HepG2 (cell line): Measurements from ENCODE around the gene CSPG5. TPM values are rescaled to one million over a fixed set of nuclear protein-coding genes. Genes with fewer than 3 reads are reported as not detected.
A peak's percentile ranks its signal among the peaks of the same experiment; 100 is the strongest.

Experiments used
- ATAC-seq: fragments of 200-7000 bp; cut with Tn5 transposase; 3 replicates; pipeline ENCODE4 v1.9.1; 2020; ENCODE audit warnings: mild to moderate bottlenecking, moderate library complexity
- BruUV-seq: library from RNA; stranded (reverse); fragments of 400-500 nt; replicated peaks from 2 replicates; lab custom pipeline; 2021; lab: Mats Ljungman, UMichigan
- CTCF ChIA-PET: fragments of 300-600 bp; formaldehyde crosslinking; extraction: SDS; loops from one replicate; lab custom pipeline; 2021; ENCODE audit warnings: low total read pairs, inconsistent platforms, low intra/inter-chr PET ratio; lab: Yijun Ruan, JAX
- POLR2A ChIA-PET: fragments of 350-600 bp; sonication (Branson Sonifier 250); formaldehyde crosslinking; loops from one replicate; lab custom pipeline; 2020; ENCODE audit warnings: antibody characterized with exemption, inconsistent platforms; lab: Yijun Ruan, JAX
- DNase-seq: peaks from one replicate; pipeline ENCODE4 v3.0.0-alpha.2; 2015; ENCODE audit warnings: low spot score
- FAIRE-seq: peaks from 3 replicates; lab custom pipeline; 2011; peaks lifted over from hg19 to GRCh38; lab: Jason Lieb, UNC
- H2AFZ ChIP-seq: one replicate; pipeline ENCODE4 v1.6.1; 2011; ENCODE audit warnings: low read length, inconsistent platforms
- H3K27ac ChIP-seq: fragments of 300-600 bp; 3 replicates; pipeline ENCODE4 v1.8.0; 2011; ENCODE audit warnings: mixed run types, mild to moderate bottlenecking, mixed read lengths, low read length, inconsistent platforms; ENCODE audit not compliant: insufficient read depth; ENCODE audit errors: extremely low read length
- H3K27me3 ChIP-seq, 2 experiments: fragments of 200-600 bp in 1 of 2; 2 replicates in 1 of 2; 3 replicates in 1 of 2; pipeline versions ENCODE4 v1.6.0 to v1.8.0; 2011; ENCODE audit warnings: low read length in 2 of 2, mild to moderate bottlenecking in 2 of 2, moderate library complexity in 2 of 2, inconsistent platforms in 1 of 2; ENCODE audit not compliant: insufficient read depth in 2 of 2, control insufficient read depth in 1 of 2
- H3K36me3 ChIP-seq, 2 experiments: fragments of 200-600 bp in 1 of 2; replicated peaks in 1 of 2; 2 replicates in 1 of 2; 3 replicates in 1 of 2; pipeline versions ENCODE4 v1.5.1 to v1.8.0; 2011; ENCODE audit warnings: low read length in 2 of 2, inconsistent platforms in 1 of 2; ENCODE audit not compliant: insufficient read depth in 2 of 2, control insufficient read depth in 1 of 2
- H3K4me1 ChIP-seq: 2 replicates; pipeline ENCODE4 v1.5.1; 2012; ENCODE audit warnings: low read length, inconsistent platforms; ENCODE audit not compliant: insufficient read depth
- H3K4me2 ChIP-seq: 2 replicates; pipeline ENCODE4 v1.6.0; 2011; ENCODE audit warnings: low read depth, low read length, inconsistent platforms
- H3K4me3 ChIP-seq, 3 experiments: fragments of 200-600 bp in 1 of 3; sonication (generic), shearing (Covaris generic) in 1 of 3; replicated peaks in 1 of 3; 2 replicates each; pipeline ENCODE4 v1.5.1; 2011 to 2016; ENCODE audit warnings: low read length in 3 of 3, inconsistent platforms in 2 of 3, low read depth in 2 of 3, mild to moderate bottlenecking in 2 of 3, control low read depth in 1 of 3, mixed read lengths in 1 of 3; ENCODE audit not compliant: insufficient read depth in 1 of 3
- H3K79me2 ChIP-seq: one replicate; pipeline ENCODE4 v1.6.1; 2011; ENCODE audit warnings: low read length, inconsistent platforms; ENCODE audit not compliant: insufficient read depth
- H3K9ac ChIP-seq: 2 replicates; pipeline ENCODE4 v1.6.0; 2011; ENCODE audit warnings: mild to moderate bottlenecking, low read depth, low read length, inconsistent platforms; ENCODE audit not compliant: insufficient read depth
- H3K9me3 ChIP-seq: 2 replicates; pipeline ENCODE4 v1.5.1; 2012; ENCODE audit warnings: mild to moderate bottlenecking, low read length
- H4K20me1 ChIP-seq: 2 replicates; pipeline ENCODE4 v1.6.0; 2011; ENCODE audit warnings: inconsistent platforms, mild to moderate bottlenecking, low read length, moderate library complexity; ENCODE audit not compliant: insufficient read depth
- FOSL2 ChIP-seq: sonication (generic); formaldehyde crosslinking; IDR thresholded peaks from 2 replicates; pipeline ENCODE4 v1.4.0; 2020; ENCODE audit warnings: missing genetic modification reagents
- FOXA1 ChIP-seq, 2 experiments: fragments of 450-650 bp in 1 of 2; sonication (generic) in 1 of 2; formaldehyde crosslinking in 1 of 2; IDR thresholded peaks; 2 replicates each; pipeline versions ENCODE4 v1.4.0 to v1.6.1; 2016 to 2020; ENCODE audit warnings: missing genetic modification reagents in 1 of 2
- KDM5B ChIP-seq: sonication (generic); formaldehyde crosslinking; IDR thresholded peaks from 2 replicates; pipeline ENCODE4 v1.4.0; 2020; ENCODE audit warnings: missing genetic modification reagents, mild to moderate bottlenecking, borderline replicate concordance
- MAF1 ChIP-seq: sonication (generic); formaldehyde crosslinking; IDR thresholded peaks from 2 replicates; pipeline ENCODE4 v1.5.0; 2020; ENCODE audit warnings: missing genetic modification reagents, borderline replicate concordance
- MEF2D ChIP-seq: sonication (generic); formaldehyde crosslinking; IDR thresholded peaks from 2 replicates; pipeline ENCODE4 v1.5.1; 2020; ENCODE audit warnings: mild to moderate bottlenecking, missing genetic modification reagents
- SIX4 ChIP-seq: sonication (generic); formaldehyde crosslinking; IDR thresholded peaks from 2 replicates; pipeline ENCODE4 v1.4.0; 2020; ENCODE audit warnings: missing genetic modification reagents
- SP1 ChIP-seq, 2 experiments: fragments of 450-650 bp in 1 of 2; sonication (generic) in 1 of 2; formaldehyde crosslinking in 1 of 2; IDR thresholded peaks; 2 replicates each; pipeline versions ENCODE4 v1.4.0 to v1.6.1; 2016 to 2020; ENCODE audit warnings: missing genetic modification reagents in 1 of 2
- ZBTB8A ChIP-seq: sonication (generic); formaldehyde crosslinking; IDR thresholded peaks from 2 replicates; pipeline ENCODE4 v1.4.0; 2020; ENCODE audit warnings: mild to moderate bottlenecking, low read depth, missing genetic modification reagents, borderline replicate concordance
- ZNF234 ChIP-seq: sonication (generic); formaldehyde crosslinking; conservative IDR thresholded peaks from 2 replicates; pipeline ENCODE4 v1.5.1; 2020; ENCODE audit warnings: mild to moderate bottlenecking, missing genetic modification reagents
- ZZZ3 ChIP-seq: sonication (generic); formaldehyde crosslinking; IDR thresholded peaks from 2 replicates; pipeline ENCODE4 v1.4.0; 2020; ENCODE audit warnings: missing genetic modification reagents, mild to moderate bottlenecking, borderline replicate concordance
- WGBS: methylation state at CpG from one replicate; pipeline ENCODE4 v1.1.6; 2017; ENCODE audit warnings: low lambda C conversion rate; 5-methylcytosine and 5-hydroxymethylcytosine counted together
- in situ Hi-C: cut with HindIII; loops from 2 replicates; pipeline ENCODE4 v1.10.0; 2017; ENCODE audit warnings: low pct_unique_long_range_greater_than_20kb; ENCODE audit not compliant: extremely low pct_ligation_motif_present
- intact Hi-C: fragments of 100-400 bp; cut with micrococcal nuclease; formaldehyde crosslinking; loops from one replicate; pipeline ENCODE4 v1.10.0; 2022; ENCODE audit not compliant: unreplicated experiment
- polyA plus RNA-seq, 8 experiments: library from polyadenylated mRNA; depleted of rRNA in 3 of 8; stranded (reverse) in 7 of 8; unstranded in 1 of 8; fragments of >200 nt; fragmentation: Illumina TruSeq in 4 of 8; extraction: Trizol in 4 of 8; gene quantifications; 2 replicates each; pipeline versions ENCODE4 v1.2.1 to v1.2.3, GENCODE V29; 2011 to 2016; ENCODE audit warnings: low read depth in 4 of 8, missing spikeins in 1 of 8, mixed read lengths in 1 of 8; ENCODE audit not compliant: insufficient read depth in 1 of 8
- total RNA-seq, 5 experiments: library from RNA; depleted of rRNA; stranded (reverse); fragments of >200 nt; fragmentation: Illumina TruSeq; extraction: Trizol; gene quantifications; 2 replicates each; pipeline ENCODE4 v1.2.3, GENCODE V29; 2016; ENCODE audit warnings: low read depth in 1 of 5
- TF ChIP-seq, protein P1 (sequence below): sonication (generic); formaldehyde crosslinking; IDR thresholded peaks from 2 replicates; pipeline ENCODE4 v1.5.1; 2020; ENCODE audit warnings: missing genetic modification reagents, mild to moderate bottlenecking, borderline replicate concordance

CSPG5 gene
- total and polyA plus RNA-seq, 2 of the 13 experiments (the other 11 are each of a cell fraction or from before 2014, with no cell fraction given) = 0.07 to 0.15 TPM

DNA sequence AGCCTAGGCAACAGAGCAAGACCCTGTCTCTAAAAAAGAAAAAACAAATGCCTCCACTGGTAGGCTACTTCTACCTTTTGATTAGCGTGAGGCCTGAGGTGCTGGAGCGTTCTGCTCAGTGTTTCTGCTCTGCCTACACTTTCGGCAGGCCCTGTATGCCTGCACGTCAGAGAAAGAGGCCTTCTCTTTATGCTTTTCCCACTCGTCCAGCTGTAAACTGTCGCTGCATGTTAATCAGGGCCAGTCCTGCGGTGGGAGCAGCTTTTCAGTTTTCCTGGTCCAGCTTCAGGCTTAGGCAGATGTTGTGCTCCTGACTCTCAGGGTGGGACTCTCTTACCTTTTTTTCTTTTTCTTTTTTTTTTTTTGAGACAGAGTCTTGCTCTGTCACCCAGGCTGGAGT, 25.3 kb downstream of the CSPG5 start:
- FAIRE-seq (no peak), DNase-seq (no peak), ATAC-seq (no peak)
- ChIA-PET POLR2A (no interaction called here), CTCF (no interaction called here)
- no peaks in the 10 kb centered on the region for H3K9me3 ChIP-seq
- TF ChIP-seq SIX4 (no peak), FOSL2 (CRISPR knock-in tag) (no peak), MAF1 (CRISPR knock-in tag) (no peak), SP1 (IDR thresholded peaks at IDR 0.05) (no peak), SP1 (CRISPR knock-in tag; IDR thresholded peaks at IDR 0.05) (no peak), ZNF234 (CRISPR knock-in tag) (no peak), FOXA1 (IDR thresholded peaks at IDR 0.05) (no peak), FOXA1 (CRISPR knock-in tag; IDR thresholded peaks at IDR 0.05) (no peak), MEF2D (CRISPR knock-in tag) (no peak)
- H3K4me2 ChIP-seq = no peak overlapping the region
- H4K20me1 ChIP-seq = no peaks in the 10 kb centered on the region
- H3K79me2 ChIP-seq = no peaks in the 10 kb centered on the region
- no peak overlapping the region for H2AFZ ChIP-seq
- in situ Hi-C loops (no loop called here), intact Hi-C loops (no loop called here)
- H3K9ac ChIP-seq = no peak overlapping the region
- peaks cover 0 to 4% of the 10 kb centered on the region in 2 experiments; a peak in 1 of 5 replicates for H3K27me3 ChIP-seq
- H3K4me1 ChIP-seq = no peaks in the 10 kb centered on the region
- no TSS peak for BruUV-seq
- H3K27ac ChIP-seq = no peak overlapping the region
- 49% methylated on average over 7 of the region's 7 CpGs for WGBS
- H3K36me3 ChIP-seq = no peaks in the 10 kb centered on the region
- no peak overlapping the region for H3K4me3 ChIP-seq

DNA sequence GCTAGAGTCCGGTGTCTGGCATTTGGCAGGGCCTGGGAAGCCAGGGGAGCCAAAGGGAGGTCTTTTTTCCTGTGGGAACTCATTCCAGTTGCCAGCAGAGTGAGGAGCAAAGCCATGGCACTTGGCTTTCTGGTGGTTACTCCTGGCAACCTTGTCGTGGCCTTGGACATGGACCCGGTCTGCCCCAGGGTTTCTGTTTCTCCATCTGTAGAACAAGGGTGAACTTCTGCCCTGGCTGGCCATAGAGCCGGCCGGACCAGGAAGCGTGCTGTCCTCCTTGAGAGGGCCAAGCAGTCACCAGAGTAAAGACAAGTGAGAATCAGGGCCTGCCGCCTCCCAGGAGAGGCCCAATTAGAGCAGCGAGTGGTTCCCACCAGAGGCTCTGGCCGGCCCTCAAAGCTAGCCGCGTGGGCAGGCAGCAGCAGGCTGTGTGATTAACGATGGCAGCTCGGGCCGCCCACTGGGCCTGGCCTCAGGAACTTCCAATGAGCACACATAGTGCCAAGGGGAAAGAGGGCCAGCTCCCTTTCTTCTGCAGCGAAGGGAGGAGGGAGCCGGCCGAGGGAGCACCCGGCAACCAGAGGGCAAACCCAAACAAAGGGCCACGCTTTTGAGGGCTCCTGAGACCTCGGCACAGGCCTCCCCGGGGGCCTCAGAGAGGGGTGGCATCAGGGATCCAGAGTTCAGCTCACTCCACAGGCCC, 36.0 kb downstream of the CSPG5 start:
- ATAC-seq = peak; percentile 79
- in situ Hi-C loops = no loop called here
- WGBS = 5% methylated on average over 10 of the region's 21 CpGs
- TF ChIP-seq ZBTB8A (CRISPR knock-in tag) = no peak
- TF ChIP-seq KDM5B (CRISPR knock-in tag) = peak; percentile 67; the same call in 1 of the 2 replicates
- TF ChIP-seq ZZZ3 (CRISPR knock-in tag) = 0 out of 2 replicates have a peak, but pooled peaks have one; percentile 49
- TF ChIP-seq, protein P1, sequence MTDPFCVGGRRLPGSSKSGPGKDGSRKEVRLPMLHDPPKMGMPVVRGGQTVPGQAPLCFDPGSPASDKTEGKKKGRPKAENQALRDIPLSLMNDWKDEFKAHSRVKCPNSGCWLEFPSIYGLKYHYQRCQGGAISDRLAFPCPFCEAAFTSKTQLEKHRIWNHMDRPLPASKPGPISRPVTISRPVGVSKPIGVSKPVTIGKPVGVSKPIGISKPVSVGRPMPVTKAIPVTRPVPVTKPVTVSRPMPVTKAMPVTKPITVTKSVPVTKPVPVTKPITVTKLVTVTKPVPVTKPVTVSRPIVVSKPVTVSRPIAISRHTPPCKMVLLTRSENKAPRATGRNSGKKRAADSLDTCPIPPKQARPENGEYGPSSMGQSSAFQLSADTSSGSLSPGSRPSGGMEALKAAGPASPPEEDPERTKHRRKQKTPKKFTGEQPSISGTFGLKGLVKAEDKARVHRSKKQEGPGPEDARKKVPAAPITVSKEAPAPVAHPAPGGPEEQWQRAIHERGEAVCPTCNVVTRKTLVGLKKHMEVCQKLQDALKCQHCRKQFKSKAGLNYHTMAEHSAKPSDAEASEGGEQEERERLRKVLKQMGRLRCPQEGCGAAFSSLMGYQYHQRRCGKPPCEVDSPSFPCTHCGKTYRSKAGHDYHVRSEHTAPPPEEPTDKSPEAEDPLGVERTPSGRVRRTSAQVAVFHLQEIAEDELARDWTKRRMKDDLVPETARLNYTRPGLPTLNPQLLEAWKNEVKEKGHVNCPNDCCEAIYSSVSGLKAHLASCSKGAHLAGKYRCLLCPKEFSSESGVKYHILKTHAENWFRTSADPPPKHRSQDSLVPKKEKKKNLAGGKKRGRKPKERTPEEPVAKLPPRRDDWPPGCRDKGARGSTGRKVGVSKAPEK (CRISPR knock-in tag) = no peak

More for the DNA sequence above, 36.0 kb downstream of the CSPG5 start:
- Histone ChIP-seq H3K79me2 (no peaks in the 10 kb centered on the region), H3K4me3 (peak overlapping the region; percentile 20 to 55 (median 50); a peak in 4 of 6 replicates), H3K4me2 (peak overlapping the region; percentile 75), H3K27me3 (peaks cover 0 to 4% of the 10 kb centered on the region in 2 experiments; a peak in 3 of 5 replicates), H4K20me1 (no peaks in the 10 kb centered on the region), H3K9ac (peak overlapping the region; percentile 37), H3K36me3 (no peaks in the 10 kb centered on the region), H3K27ac (no peak overlapping the region), H3K9me3 (no peaks in the 10 kb centered on the region), H2AFZ (no peak overlapping the region), H3K4me1 (peaks cover 34% of the 10 kb centered on the region)
- no TSS peak for BruUV-seq
- DNase-seq (no peak), FAIRE-seq (no peak)
- intact Hi-C loops = no loop called here
- ChIA-PET CTCF (no interaction called here), POLR2A (interaction anchor here (0.8 to 1.1 kb wide), 3 partner anchors 9 to 246 kb away, joined by 4 to 5 read pairs (median 4); no protein-coding TSS in a partner anchor)
